ENCODE data around the gene RIMS3.
"Not testable (repeated sequence)": the region's sequence is repeated elsewhere in the genome, so short reads cannot be mapped to it uniquely, and the experiment has no call there.

The RIMS3 gene

GRCh38 chr1:40630488-40631223 is 34.8 kb downstream of the RIMS3 start:
- peak; percentile 53 for DNase-seq (ENCODE audit: low spot score)

- DNase-seq (ENCODE audit: low spot score) = not testable (repeated sequence)
Observed at GRCh38 chr1:40629546-40629945, 35.9 kb downstream of the RIMS3 start.

- DNase-seq (ENCODE audit: low spot score) = no peak
Observed at GRCh38 chr1:40628903-40629292, 36.6 kb downstream of the RIMS3 start.

- DNase-seq (ENCODE audit: low spot score) = no peak
Observed at GRCh38 chr1:40627987-40628902, 37.2 kb downstream of the RIMS3 start.

- DNase-seq (ENCODE audit: low spot score) = no peak
Observed at GRCh38 chr1:40626383-40626770, 39.1 kb downstream of the RIMS3 start.

- DNase-seq (ENCODE audit: low spot score) = no peak
Observed at GRCh38 chr1:40625476-40626382, 39.8 kb downstream of the RIMS3 start.

- no peak for DNase-seq (ENCODE audit: low spot score)
Observed at GRCh38 chr1:40625076-40625475, 40.4 kb downstream of the RIMS3 start.

GRCh38 chr1:40622936-40623629 is 42.4 kb downstream of the RIMS3 start:
- DNase-seq (ENCODE audit: low spot score) = no peak

GRCh38 chr1:40621821-40622450 is 43.5 kb downstream of the RIMS3 start:
- DNase-seq (ENCODE audit: low spot score) = no peak

- DNase-seq (ENCODE audit: low spot score) = no peak
Observed at GRCh38 chr1:40620586-40621210, 44.8 kb downstream of the RIMS3 start.

GRCh38 chr1:40620150-40620549 is 45.3 kb downstream of the RIMS3 start:
- DNase-seq (ENCODE audit: low spot score) = no peak

GRCh38 chr1:40618108-40618507 is 47.4 kb downstream of the RIMS3 start:
- no peak for DNase-seq (ENCODE audit: low spot score)

GRCh38 chr1:40612345-40612831 is 53.1 kb downstream of the RIMS3 start:
- DNase-seq (ENCODE audit: low spot score) = peak; percentile 73

- DNase-seq (ENCODE audit: low spot score) = no peak
Observed at GRCh38 chr1:40610156-40610555, 55.3 kb downstream of the RIMS3 start.

- DNase-seq (ENCODE audit: low spot score) = no peak
Observed at GRCh38 chr1:40607921-40608320, 57.6 kb downstream of the RIMS3 start.

- no peak for DNase-seq (ENCODE audit: low spot score)
Observed at GRCh38 chr1:40606978-40607377, 58.5 kb downstream of the RIMS3 start.

- DNase-seq (ENCODE audit: low spot score) = no peak
Observed at GRCh38 chr1:40606194-40606593, 59.3 kb downstream of the RIMS3 start.

GRCh38 chr1:40599926-40600325 is 65.6 kb downstream of the RIMS3 start:
- no peak for DNase-seq (ENCODE audit: low spot score)

GRCh38 chr1:40595623-40596022 is 69.9 kb downstream of the RIMS3 start:
- DNase-seq (ENCODE audit: low spot score) = no peak

- DNase-seq (ENCODE audit: low spot score) = no peak
Observed at GRCh38 chr1:40594187-40594531, 71.3 kb downstream of the RIMS3 start.
